ENCODE measurements around the gene PDXP.
"Not testable (repeated sequence)": the region's sequence is repeated elsewhere in the genome, so short reads cannot be mapped to it uniquely, and the experiment has no call there.

PDXP gene

GRCh38 chr22:37686002-37686982, 27.8 kb downstream of the PDXP start, which contains the start of gene NOL12:
NOL12 (plus strand) TSS chr22:37686343; CDS start chr22:37686393, 50 bp downstream.
- no peaks in the 10 kb centered on the region for H3K27me3 Mint-ChIP-seq
- no peaks in the 10 kb centered on the region for H3K9me3 Mint-ChIP-seq
- peak within 1 kb of the TSS; percentile 92 for H3K4me3 Mint-ChIP-seq
- peak within 1 kb of the TSS; percentile 90 for H3K27ac Mint-ChIP-seq
- CTCF ChIA-PET = interaction anchor here (0.7 to 21.2 kb wide), 3 partner anchors 9 to 94 kb away, joined by 3 to 506 read pairs (median 3); partner anchors contain the start of gene SH3BP1
- H3K4me1 Mint-ChIP-seq = peaks cover 32% of the 10 kb centered on the region
- peak; percentile 83 for DNase-seq
- peaks cover 27% of the 10 kb centered on the region for H3K36me3 Mint-ChIP-seq

DNA sequence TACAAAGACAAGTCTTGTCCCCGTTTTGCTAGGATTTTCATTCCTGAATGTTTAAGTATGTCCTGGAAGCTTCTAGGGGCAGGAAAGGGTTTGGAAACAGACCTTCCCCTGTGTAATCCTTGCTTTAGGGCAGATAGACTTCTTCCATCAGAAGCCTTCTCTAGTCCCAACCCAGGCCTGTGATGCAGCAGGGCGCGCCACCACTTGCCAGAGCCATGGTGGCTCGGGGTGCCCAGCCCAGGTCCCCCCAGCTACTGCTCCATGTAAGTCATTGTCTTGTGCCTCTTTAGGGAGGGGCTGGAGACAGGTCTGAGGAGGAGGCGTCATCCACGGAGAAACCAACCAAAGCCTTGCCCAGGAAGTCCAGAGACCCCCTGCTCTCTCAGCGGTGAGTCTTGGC, 31.9 kb downstream of the PDXP start:
- no peak for DNase-seq
- CTCF ChIA-PET = no interaction called here
- Mint-ChIP-seq H3K36me3 (peaks cover 38% of the 10 kb centered on the region), H3K4me3 (no peak overlapping the region), H3K9me3 (no peaks in the 10 kb centered on the region), H3K27ac (no peak overlapping the region), H3K27me3 (no peaks in the 10 kb centered on the region), H3K4me1 (peaks cover 26% of the 10 kb centered on the region)

DNA sequence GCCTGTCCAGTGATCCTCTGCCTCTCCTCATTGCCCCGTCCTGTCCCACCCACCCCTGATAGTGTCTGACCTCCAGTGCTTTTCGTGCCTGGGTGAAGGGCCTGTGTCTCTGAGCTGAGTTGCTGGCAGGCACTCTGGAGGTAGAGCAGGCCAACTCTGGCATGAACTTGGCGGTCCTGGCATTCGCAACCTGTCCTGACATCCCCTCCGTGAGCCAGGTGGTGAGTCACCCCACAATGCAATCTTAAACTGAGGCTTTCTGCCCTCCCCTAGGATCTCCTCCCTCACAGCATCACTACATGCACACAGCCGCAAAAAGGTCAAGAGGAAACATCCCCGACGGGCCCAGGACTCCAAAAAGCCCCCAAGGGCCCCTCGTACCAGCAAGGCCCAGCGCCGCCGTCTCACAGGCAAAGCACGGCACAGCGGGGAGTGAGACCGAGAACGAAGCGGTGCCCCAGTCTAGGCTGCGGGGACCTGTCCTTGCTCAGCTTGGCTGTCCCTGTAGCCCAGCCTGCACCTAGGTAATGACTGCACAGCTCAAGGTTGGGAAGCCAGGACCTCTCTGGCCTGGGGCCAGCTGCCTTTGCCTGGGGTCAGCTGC, 32.5 kb downstream of the PDXP start:
- Mint-ChIP-seq H3K36me3 (peaks cover 40% of the 10 kb centered on the region), H3K4me3 (no peak overlapping the region), H3K27me3 (no peaks in the 10 kb centered on the region), H3K27ac (no peak overlapping the region), H3K9me3 (no peaks in the 10 kb centered on the region), H3K4me1 (peaks cover 24% of the 10 kb centered on the region)
- DNase-seq = no peak
- CTCF ChIA-PET = interaction anchor here (1.3 to 1.8 kb wide), 2 partner anchors 10 to 48 kb away, joined by 5 to 6 read pairs; no protein-coding TSS in a partner anchor

DNA sequence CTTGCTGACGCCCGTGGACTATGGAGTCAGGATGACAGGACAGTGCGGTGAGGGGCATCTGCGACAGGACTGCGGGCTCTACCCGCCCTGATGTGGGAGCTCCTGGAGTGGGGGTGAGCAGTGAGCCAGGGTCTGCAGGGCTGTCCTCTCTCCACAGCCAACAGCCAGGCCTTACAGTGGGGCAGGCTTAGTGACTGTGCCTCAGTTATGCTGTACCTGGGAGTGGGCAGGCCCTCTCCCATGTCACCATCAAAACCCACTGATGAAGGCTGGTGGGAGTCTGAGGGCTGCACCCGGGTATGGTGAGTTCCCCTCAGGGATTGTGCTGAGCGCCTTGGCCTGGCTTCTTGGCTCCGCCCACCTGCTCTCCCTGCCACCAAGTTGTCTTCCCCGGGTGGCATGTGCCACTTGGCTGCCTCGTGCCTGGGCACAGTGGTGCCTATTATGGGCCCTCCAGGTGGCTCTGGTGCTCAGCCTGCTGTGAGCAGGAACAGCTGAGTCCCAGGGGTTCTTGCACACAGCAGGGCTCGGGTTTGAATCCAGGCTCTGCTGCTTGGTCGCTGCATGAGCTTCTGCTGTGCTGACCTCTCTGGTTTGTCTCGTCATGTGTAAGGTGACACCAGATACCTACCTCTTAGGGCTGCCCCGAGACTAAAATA, 34.2 kb downstream of the PDXP start:
- DNase-seq = no peak
- CTCF ChIA-PET = interaction anchor here (1.3 to 1.8 kb wide), 2 partner anchors 11 to 50 kb away, joined by 5 to 6 read pairs; no protein-coding TSS in a partner anchor
- Mint-ChIP-seq H3K4me3 (no peak overlapping the region), H3K27ac (no peak overlapping the region), H3K9me3 (no peaks in the 10 kb centered on the region), H3K4me1 (peaks cover 23% of the 10 kb centered on the region), H3K27me3 (no peaks in the 10 kb centered on the region), H3K36me3 (peaks cover 34% of the 10 kb centered on the region)

DNA sequence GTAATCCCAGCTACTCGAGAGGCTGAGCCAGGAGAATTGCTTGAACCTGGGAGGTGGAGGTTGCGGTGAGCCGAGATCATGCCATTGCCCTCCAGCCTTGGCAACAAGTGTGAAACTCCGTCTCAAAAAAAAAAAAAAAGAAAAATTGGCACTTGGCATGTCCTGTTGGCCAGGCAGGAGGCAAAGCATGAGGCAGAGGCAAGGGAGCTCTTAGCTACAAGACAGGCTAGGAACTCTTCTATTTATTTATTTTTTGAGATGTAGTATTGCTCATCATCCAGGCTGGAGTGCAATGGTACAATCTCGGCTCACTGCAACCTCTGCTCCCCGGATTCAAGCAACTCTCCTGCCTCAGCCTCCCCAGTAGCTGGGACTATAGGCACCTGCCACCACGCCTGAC, 35.6 kb downstream of the PDXP start:
- CTCF ChIA-PET = interaction anchor here (0.6 to 3.0 kb wide), 2 partner anchors 51 to 1249 kb away, joined by 3 to 10 read pairs; no protein-coding TSS in a partner anchor
- H3K4me3 Mint-ChIP-seq, H3K9me3 Mint-ChIP-seq, H3K27ac Mint-ChIP-seq, DNase-seq, H3K27me3 Mint-ChIP-seq: not testable (repeated sequence)
- Mint-ChIP-seq H3K4me1 (peaks cover 15% of the 10 kb centered on the region), H3K36me3 (peaks cover 25% of the 10 kb centered on the region)

DNA sequence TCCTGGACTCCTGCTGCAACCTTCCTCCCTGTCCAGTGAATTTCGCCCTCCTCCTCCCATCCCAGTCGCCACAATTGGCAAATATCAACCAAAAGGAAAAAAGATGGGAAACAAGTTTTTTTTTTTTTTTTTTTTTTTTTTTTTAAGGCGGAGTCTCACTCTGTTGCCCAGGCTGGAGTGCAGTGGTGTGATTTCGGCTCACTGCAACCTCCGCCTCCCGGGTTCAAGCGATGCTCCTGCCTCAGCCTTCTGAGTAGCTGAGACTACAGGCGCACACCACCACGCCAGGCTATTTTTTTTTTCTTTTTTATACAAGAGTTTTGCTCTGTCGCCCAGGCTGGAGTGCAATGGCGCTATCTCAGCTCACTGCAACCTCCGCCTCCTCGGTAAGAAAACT, 37.7 kb downstream of the PDXP start:
- Mint-ChIP-seq H3K4me3 (peak overlapping the region; percentile 46), H3K27ac (peak overlapping the region; percentile 67), H3K36me3 (peaks cover 13% of the 10 kb centered on the region), H3K4me1 (peaks cover 15% of the 10 kb centered on the region)
- H3K27me3 Mint-ChIP-seq, DNase-seq, H3K9me3 Mint-ChIP-seq: not testable (repeated sequence)
- CTCF ChIA-PET = interaction anchor here (1.3 to 3.0 kb wide), 4 partner anchors 10 to 64 kb away, joined by 3 to 10 read pairs (median 5); partner anchors contain the start of gene NOL12

DNA sequence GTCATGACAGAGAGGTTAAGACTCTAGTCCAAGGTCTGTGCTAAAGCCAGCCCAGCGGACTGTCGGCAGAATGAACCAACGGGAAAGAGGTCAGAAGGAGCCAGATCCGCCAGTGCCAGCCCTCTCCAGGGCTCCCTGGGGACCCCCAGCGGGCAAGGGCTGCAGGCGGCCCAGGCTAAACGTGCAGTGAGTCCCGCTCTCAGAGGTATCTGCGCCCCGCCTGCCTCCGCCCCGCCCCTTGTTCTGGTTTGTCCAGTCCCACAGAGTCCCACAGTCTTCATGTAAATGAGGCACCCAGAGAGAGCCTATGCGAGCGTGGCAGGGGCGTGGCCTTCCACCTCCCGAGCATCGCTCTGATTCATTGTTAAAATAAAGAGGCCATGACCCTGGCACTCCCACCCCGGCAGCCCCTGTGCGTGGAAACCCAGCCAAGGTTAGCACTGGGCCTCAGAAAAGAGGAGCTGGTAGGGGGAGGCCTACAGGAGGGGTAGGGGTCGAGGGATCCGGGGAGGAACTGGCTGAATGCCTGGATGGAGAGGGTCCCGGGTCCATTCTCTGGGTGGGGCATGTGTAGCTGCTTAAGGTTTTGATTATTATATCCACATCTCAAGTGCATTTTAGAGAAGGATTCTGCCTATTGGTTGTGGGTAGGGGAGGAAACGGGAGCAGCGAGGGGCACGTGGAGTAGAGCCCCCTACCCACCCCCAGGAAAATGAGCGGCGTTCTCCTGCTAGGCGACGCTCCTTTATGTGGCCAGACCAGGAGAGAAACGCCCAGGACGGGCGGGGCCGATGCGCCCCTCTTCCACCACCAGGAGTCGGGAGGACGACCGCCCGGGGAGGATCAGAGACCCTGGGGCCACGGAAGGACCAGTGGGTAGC, 38.4 kb downstream of the PDXP start, which contains the start of gene TRIOBP:
Gene TRIOBP, plus strand, starts transcription at position 392 of the 881 bp plus-strand sequence. CDS start 4,318 bp downstream, outside the sequence.
- Mint-ChIP-seq H3K27ac (peak within 1 kb of the TSS; percentile 67), H3K27me3 (no peaks in the 10 kb centered on the region), H3K36me3 (peaks cover 9% of the 10 kb centered on the region), H3K4me3 (peak within 1 kb of the TSS; percentile 71), H3K4me1 (peaks cover 15% of the 10 kb centered on the region), H3K9me3 (no peaks in the 10 kb centered on the region)
- DNase-seq = peak; percentile 96
- CTCF ChIA-PET = interaction anchor here (1.3 to 3.0 kb wide), 4 partner anchors 15 to 64 kb away, joined by 4 to 10 read pairs (median 6); no protein-coding TSS in a partner anchor

- Mint-ChIP-seq H3K4me1 (peaks cover 15% of the 10 kb centered on the region), H3K27me3 (no peaks in the 10 kb centered on the region), H3K27ac (no peak overlapping the region), H3K36me3 (peaks cover 9% of the 10 kb centered on the region), H3K9me3 (no peaks in the 10 kb centered on the region), H3K4me3 (no peak overlapping the region)
- CTCF ChIA-PET = interaction anchor here (2.0 kb wide), 1 partner anchor 54 kb away, joined by 7 read pairs; no protein-coding TSS in a partner anchor
- DNase-seq = no peak
These were observed 39.0 kb downstream of the PDXP start for GRCh38 chr22:37697538-37697835.

DNA sequence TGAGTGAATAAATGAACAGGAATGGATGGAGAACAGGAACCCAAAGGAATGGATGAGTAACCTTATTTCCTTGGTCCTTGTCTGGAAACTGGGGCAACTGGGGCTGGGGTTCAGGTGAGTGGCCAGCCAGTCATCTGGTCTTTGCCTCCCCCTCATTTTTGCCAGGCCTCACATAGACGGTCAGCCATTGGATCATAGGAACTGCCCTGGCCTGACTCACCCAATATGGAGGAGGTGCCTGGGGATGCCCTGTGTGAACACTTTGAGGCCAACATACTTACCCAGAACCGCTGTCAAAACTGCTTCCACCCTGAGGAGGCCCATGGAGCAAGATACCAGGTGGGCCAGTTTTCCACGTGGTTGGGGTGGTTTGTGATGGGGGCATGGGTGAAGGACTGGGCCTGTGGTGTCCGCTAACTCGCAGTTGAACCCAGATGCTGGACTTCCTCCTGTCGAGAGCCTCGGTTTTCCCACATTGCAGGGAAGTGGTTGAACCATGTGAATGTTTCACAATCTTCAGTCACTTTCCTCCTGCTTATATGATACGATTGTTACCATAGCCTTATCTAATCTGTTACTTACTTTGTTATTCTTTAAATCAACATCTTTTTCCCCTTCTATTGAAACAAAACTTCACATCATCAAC, 42.7 kb downstream of the PDXP start:
- Mint-ChIP-seq H3K27ac (no peak overlapping the region), H3K4me3 (no peak overlapping the region), H3K4me1 (peaks cover 10% of the 10 kb centered on the region), H3K27me3 (no peaks in the 10 kb centered on the region), H3K9me3 (no peaks in the 10 kb centered on the region), H3K36me3 (no peaks in the 10 kb centered on the region)
- CTCF ChIA-PET = no interaction called here
- DNase-seq = no peak

DNA sequence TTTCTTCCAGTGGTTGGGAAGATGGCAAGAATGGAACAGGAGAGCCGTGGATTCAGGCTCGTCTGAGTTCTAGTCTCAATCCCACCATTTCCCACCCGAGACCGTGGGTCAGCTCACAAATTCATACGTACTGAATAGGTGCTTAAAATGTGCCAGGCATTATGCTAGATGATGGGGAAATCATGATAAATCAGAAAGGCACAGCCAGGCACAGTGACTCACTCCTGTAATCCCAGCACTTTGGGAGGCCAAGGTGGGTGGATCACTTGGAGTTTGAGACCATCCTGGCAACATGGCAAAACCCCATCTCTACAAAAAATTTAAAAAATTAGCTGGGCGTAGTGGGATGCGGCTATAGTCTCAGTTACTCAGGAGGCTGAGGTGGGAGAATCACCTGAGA, 45.4 kb downstream of the PDXP start:
- CTCF ChIA-PET = interaction anchor here (0.6 to 2.1 kb wide), 2 partner anchors 14 to 97 kb away, joined by 3 to 6 read pairs; no protein-coding TSS in a partner anchor
- no peaks in the 10 kb centered on the region for H3K4me1 Mint-ChIP-seq
- no peaks in the 10 kb centered on the region for H3K9me3 Mint-ChIP-seq
- H3K27ac Mint-ChIP-seq = no peak overlapping the region
- DNase-seq = no peak
- no peaks in the 10 kb centered on the region for H3K36me3 Mint-ChIP-seq
- H3K27me3 Mint-ChIP-seq = no peaks in the 10 kb centered on the region
- H3K4me3 Mint-ChIP-seq = no peak overlapping the region

DNA sequence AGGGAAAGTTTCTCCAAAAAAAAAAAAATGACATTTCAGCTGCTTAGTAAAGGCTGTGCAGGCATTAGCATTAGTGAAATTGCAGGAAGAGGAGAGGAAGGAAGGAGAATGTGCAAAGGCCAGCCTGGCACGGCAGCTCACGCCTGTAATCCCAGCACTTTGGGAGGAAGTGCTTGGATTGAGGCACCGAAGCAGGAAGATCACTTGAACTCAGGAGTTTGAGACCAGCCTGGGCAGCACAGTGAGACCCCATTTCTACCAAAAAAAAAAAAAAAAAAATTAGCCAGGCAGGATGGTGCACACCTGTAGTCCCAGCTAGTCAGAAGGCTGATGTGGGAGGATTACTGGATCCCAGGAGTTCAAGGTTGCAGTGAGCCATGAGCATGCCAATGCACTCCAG, 46.1 kb downstream of the PDXP start:
- H3K27ac Mint-ChIP-seq = no peak overlapping the region
- DNase-seq = no peak
- no peak overlapping the region for H3K4me3 Mint-ChIP-seq
- CTCF ChIA-PET = no interaction called here
- H3K36me3 Mint-ChIP-seq = no peaks in the 10 kb centered on the region
- H3K27me3 Mint-ChIP-seq = no peaks in the 10 kb centered on the region
- no peaks in the 10 kb centered on the region for H3K4me1 Mint-ChIP-seq
- H3K9me3 Mint-ChIP-seq = no peaks in the 10 kb centered on the region

GRCh38 chr22:37705205-37705604, 46.7 kb downstream of the PDXP start:
- Mint-ChIP-seq H3K27me3 (no peaks in the 10 kb centered on the region), H3K4me1 (no peaks in the 10 kb centered on the region), H3K27ac (no peak overlapping the region), H3K4me3 (no peak overlapping the region), H3K9me3 (no peaks in the 10 kb centered on the region), H3K36me3 (no peaks in the 10 kb centered on the region)
- DNase-seq = no peak
- CTCF ChIA-PET = no interaction called here
